ENCODE results near the gene BDP1.
"Not testable (repeated sequence)": the region's sequence is repeated elsewhere in the genome, so short reads cannot be mapped to it uniquely, and the experiment has no call there.

The BDP1 gene

GRCh38 chr5:71609916-71610315, 154.5 kb downstream of the BDP1 start:
- in situ Hi-C loops (cut with MboI; ENCODE audit: low sequenced_read_pairs), result not testable (repeated sequence)

- in situ Hi-C loops (cut with MboI; ENCODE audit: low sequenced_read_pairs), result no loop called here
These were observed 160.4 kb downstream of the BDP1 start for GRCh38 chr5:71615809-71616208.

Data from HL-60/S4 treated with phorbol 12-myristate 13-acetate at 8.2 ng/mL for 4 days and 3 days (cell line).